Measurements from ENCODE around the gene EIF4E2.
A peak's percentile ranks its signal among the peaks of the same experiment; 100 is the strongest.
"Not testable (repeated sequence)": the region's sequence is repeated elsewhere in the genome, so short reads cannot be mapped to it uniquely, and the experiment has no call there.

Gene EIF4E2

DNA sequence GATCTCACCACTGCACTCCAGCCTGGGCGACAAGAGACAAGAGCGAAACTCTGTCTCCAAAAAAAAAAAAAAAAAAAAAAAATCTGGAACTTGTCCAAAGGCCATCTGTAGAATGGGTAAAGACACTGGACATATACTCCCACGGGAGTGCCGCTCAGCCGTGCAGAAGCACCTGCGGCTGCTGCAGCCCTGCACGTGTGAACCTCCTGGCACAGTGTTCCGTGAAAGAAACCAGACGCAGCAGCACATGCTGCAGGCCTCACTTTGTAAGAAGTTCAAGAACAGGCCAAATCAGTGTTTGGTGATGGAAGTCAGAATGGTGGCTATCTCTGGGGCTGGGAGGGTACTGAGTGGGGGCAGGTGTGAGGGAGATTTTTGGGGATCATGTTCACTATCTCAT lies 18.1 kb upstream of the EIF4E2 start:
- Histone ChIP-seq H3K9ac (ENCODE audit: low read depth, low read length) (no peak overlapping the region), H3K36me3 (ENCODE audit: insufficient read depth, low read length) (no peaks in the 10 kb centered on the region), H3K4me2 (ENCODE audit: low read length) (no peak overlapping the region), H3K9me3 (replicated peaks; ENCODE audit: low read length) (peaks cover 5% of the 10 kb centered on the region), H3K27me3 (ENCODE audit: control insufficient read depth, insufficient read depth, low read length) (no peaks in the 10 kb centered on the region), H3K4me1 (ENCODE audit: control insufficient read depth, insufficient read depth, low read length) (peaks cover 10% of the 10 kb centered on the region), H3K4me3 (ENCODE audit: low read length) (no peak overlapping the region)

DNA sequence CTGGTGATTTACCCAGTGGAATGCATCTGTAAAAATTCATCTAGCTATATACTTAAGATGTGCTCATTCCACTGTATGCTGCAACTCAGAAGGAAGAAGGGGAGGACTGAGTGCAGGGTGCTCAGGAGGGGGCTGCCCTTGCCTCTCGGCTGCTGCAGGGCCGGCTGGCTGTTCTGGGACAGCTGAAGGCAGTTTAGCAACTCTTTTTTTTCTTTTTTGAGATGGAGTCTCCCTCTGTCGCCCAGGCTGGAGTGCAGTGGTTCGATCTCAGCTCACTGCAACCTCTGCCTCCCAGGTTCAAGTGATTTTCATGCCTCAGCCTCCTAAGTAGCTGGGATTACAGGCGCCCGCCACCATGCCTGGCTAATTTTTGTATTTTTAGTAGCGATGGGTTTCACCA lies 17.7 kb upstream of the EIF4E2 start:
- H3K9me3 ChIP-seq (replicated peaks; ENCODE audit: low read length); H3K9ac ChIP-seq (ENCODE audit: low read depth, low read length); H3K36me3 ChIP-seq (ENCODE audit: insufficient read depth, low read length); H3K4me1 ChIP-seq (ENCODE audit: control insufficient read depth, insufficient read depth, low read length); H3K4me2 ChIP-seq (ENCODE audit: low read length); H3K4me3 ChIP-seq (ENCODE audit: low read length); H3K27me3 ChIP-seq (ENCODE audit: control insufficient read depth, insufficient read depth, low read length): not testable (repeated sequence)

DNA sequence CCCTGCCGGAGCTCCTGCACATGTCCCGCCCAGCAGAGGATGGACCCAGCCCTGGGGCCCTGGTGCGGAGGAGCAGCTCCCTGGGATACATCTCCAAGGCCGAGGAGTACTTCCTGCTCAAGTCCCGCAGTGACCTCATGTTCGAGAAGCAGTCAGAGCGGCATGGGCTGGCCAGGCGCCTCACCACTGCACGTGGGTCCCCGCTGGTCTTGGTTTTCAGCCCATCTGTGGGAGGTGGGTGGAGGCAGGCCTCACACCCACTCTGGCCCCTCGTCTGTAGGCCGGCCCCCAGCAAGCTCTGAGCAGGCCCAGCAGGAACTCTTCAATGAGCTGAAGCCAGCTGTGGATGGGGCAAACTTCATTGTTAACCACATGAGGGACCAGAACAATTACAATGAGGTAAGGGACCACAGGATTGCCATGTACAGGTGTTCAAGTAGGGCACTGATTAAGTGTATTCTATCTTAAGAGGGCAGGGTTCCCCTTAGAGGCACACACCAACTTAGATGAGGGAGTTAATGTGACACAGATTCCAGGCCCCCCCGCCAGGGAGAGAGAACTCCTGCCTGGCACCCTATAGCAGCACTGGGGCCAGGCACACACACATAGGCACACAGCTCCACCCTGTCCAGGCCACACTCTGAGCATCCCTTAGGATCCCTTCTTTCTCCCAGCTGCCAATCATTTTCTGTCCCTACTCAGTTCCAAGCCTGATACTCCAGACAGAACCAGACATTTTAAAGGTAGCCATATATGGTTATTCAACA lies 16.4 kb upstream of the EIF4E2 start:
- Histone ChIP-seq H3K9ac (ENCODE audit: low read depth, low read length) (no peak overlapping the region), H3K4me3 (ENCODE audit: low read length) (no peak overlapping the region), H3K9me3 (replicated peaks; ENCODE audit: low read length) (peaks cover 5% of the 10 kb centered on the region)

DNA sequence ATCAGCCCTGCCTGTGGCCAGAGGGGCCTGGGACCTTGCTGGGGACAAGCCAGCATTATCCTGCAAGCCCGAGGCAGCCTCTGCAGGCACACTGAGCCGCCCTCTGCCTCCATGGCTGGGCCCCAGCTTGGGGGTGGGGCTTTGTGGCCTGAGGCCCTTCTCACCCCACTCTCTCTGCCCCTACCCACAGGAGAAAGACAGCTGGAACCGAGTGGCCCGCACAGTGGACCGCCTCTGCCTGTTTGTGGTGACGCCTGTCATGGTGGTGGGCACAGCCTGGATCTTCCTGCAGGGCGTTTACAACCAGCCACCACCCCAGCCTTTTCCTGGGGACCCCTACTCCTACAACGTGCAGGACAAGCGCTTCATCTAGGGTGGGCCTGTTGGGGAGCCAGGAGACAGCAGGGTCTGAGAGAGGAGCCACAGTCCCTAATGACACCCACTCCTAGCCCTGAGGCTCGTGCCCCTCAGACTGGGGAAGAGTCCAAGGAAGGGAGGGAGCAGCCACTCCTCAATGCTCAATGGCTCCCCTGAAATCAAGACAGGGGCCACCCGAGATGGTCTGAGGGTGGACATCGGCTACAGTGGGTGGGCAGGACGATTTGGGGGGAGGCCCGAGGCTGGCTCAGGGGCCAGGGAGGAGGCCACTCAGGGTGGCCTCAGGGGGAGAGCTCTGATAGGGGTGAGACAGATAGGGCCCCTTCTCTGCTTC lies 15.4 kb upstream of the EIF4E2 start:
- Histone ChIP-seq H3K27me3 (ENCODE audit: control insufficient read depth, insufficient read depth, low read length) (peaks cover 6% of the 10 kb centered on the region), H3K4me3 (ENCODE audit: low read length) (no peak overlapping the region), H3K36me3 (ENCODE audit: insufficient read depth, low read length) (no peaks in the 10 kb centered on the region), H3K9me3 (replicated peaks; ENCODE audit: low read length) (peaks cover 5% of the 10 kb centered on the region), H3K4me2 (ENCODE audit: low read length) (no peak overlapping the region), H3K4me1 (ENCODE audit: control insufficient read depth, insufficient read depth, low read length) (peaks cover 10% of the 10 kb centered on the region), H3K9ac (ENCODE audit: low read depth, low read length) (no peak overlapping the region)

More for the DNA sequence above, 16.4 kb upstream of the EIF4E2 start:
- H3K36me3 ChIP-seq (ENCODE audit: insufficient read depth, low read length): no peaks in the 10 kb centered on the region
- H3K4me2 ChIP-seq (ENCODE audit: low read length): no peak overlapping the region
- peaks cover 3% of the 10 kb centered on the region for H3K27me3 ChIP-seq (ENCODE audit: control insufficient read depth, insufficient read depth, low read length)
- H3K4me1 ChIP-seq (ENCODE audit: control insufficient read depth, insufficient read depth, low read length): peaks cover 5% of the 10 kb centered on the region

DNA sequence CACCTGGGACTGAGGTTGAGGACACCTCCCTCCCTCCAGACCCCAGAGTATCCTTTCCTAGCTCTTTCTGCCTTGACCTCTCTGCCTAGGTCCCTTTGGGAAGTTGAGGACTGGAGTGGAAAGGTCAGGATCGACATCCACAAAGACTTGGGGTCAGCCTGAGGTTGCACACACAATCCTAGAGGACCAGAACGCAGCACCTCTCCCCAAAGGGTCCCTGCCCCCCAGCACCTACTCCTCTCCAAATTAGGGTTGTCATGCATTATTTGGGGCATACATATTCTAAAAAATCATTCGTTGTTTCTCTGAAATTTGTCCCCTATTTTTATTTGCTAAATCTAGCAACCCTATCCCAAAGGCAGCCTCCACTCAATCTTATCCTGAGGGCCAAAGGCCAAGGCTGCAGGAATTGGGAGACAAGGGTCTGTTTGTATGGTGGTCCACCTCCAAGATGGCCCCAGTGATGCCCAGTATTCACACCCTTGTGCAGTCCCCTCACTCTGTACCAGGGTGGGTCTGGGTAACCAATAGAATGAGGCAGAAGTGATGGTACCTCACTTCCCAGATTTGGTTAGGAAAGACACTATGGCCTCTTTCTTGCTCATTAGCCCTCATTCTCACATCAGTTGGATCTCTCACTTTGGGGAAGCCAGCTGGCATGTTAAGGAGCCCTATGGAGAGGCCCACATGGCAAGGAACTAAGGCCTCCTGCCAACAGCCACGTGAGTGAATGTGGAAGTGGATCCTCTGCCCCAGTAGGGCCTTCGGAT lies 14.5 kb upstream of the EIF4E2 start:
- peaks cover 10% of the 10 kb centered on the region for H3K4me1 ChIP-seq (ENCODE audit: control insufficient read depth, insufficient read depth, low read length)
- peaks cover 5% of the 10 kb centered on the region for H3K9me3 ChIP-seq (replicated peaks; ENCODE audit: low read length)
- no peak overlapping the region for H3K4me3 ChIP-seq (ENCODE audit: low read length)
- peaks cover 6% of the 10 kb centered on the region for H3K27me3 ChIP-seq (ENCODE audit: control insufficient read depth, insufficient read depth, low read length)
- H3K4me2 ChIP-seq (ENCODE audit: low read length): no peak overlapping the region
- no peak overlapping the region for H3K9ac ChIP-seq (ENCODE audit: low read depth, low read length)
- H3K36me3 ChIP-seq (ENCODE audit: insufficient read depth, low read length): no peaks in the 10 kb centered on the region

DNA sequence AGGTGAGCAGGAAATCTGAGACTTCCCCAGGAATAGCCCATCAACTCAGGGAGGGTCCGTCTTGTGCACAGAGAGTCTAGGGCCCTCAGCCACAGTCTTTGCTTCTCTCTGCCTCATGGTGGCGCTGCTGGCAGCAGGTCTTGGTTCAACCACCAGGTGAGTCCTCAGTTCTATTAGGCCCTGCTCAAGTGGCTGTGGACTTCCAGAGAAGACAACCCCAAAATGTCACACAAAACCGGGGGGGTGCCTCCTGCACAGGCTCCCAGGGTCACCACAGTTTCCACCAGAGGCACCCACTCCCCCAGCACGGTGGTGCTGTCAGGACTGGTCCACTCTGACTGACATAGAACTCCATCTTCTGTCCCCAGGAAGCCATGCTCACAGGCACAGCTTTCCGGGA lies 13.4 kb upstream of the EIF4E2 start:
- Histone ChIP-seq H3K36me3 (ENCODE audit: insufficient read depth, low read length) (no peaks in the 10 kb centered on the region), H3K4me1 (ENCODE audit: control insufficient read depth, insufficient read depth, low read length) (peaks cover 10% of the 10 kb centered on the region), H3K9ac (ENCODE audit: low read depth, low read length) (no peak overlapping the region), H3K4me3 (ENCODE audit: low read length) (no peak overlapping the region), H3K9me3 (replicated peaks; ENCODE audit: low read length) (peaks cover 5% of the 10 kb centered on the region), H3K27me3 (ENCODE audit: control insufficient read depth, insufficient read depth, low read length) (peaks cover 6% of the 10 kb centered on the region), H3K4me2 (ENCODE audit: low read length) (no peak overlapping the region)

DNA sequence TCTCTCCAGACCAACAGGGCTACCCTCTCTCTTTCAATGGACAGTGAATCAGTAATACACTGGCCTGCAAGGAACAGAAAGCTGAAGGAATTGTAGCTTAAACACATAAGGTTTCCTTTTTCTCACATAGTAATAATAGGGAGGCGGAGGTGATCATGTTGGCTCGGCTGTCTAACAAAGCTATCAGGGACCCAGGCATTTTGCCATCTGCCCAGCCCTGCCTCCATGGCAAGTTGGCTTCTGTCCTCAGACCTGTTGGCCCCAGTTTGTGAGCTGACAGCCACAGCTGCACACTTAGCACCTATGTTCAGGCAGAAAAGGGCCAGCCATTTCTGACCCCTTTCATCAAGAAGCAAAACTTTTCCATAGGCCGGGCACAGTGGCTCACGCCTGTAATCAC lies 13.0 kb upstream of the EIF4E2 start:
- H3K27me3 ChIP-seq (ENCODE audit: control insufficient read depth, insufficient read depth, low read length): peaks cover 6% of the 10 kb centered on the region

DNA sequence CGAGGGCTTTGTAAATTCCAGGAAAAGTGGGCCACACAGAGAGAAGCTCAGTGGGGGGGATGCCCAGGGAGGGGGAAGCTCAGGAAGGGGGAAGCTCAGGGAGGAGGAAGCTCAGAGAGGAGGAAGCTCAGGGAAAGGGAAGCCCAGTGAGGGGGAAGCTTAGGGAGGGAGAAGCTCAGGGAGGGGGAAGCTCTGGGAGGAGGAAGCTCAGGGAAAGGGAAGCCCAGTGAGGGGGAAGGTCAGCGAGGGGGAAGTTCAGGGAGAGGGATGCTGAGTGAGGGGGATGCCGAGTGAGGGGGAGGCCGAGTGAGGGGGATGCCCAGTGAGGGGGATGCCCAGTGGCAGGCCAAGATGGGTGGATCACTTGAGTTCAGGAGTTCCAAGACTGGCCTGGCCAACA lies 11.8 kb upstream of the EIF4E2 start:
- no peak overlapping the region for H3K9ac ChIP-seq (ENCODE audit: low read depth, low read length)
- peaks cover 6% of the 10 kb centered on the region for H3K27me3 ChIP-seq (ENCODE audit: control insufficient read depth, insufficient read depth, low read length)
- peaks cover 5% of the 10 kb centered on the region for H3K9me3 ChIP-seq (replicated peaks; ENCODE audit: low read length)
- H3K4me3 ChIP-seq (ENCODE audit: low read length): no peak overlapping the region
- peaks cover 10% of the 10 kb centered on the region for H3K4me1 ChIP-seq (ENCODE audit: control insufficient read depth, insufficient read depth, low read length)
- H3K4me2 ChIP-seq (ENCODE audit: low read length): no peak overlapping the region
- no peaks in the 10 kb centered on the region for H3K36me3 ChIP-seq (ENCODE audit: insufficient read depth, low read length)

More for the DNA sequence above, 13.0 kb upstream of the EIF4E2 start:
- Histone ChIP-seq H3K9ac (ENCODE audit: low read depth, low read length) (no peak overlapping the region), H3K9me3 (replicated peaks; ENCODE audit: low read length) (peaks cover 5% of the 10 kb centered on the region), H3K4me1 (ENCODE audit: control insufficient read depth, insufficient read depth, low read length) (peaks cover 10% of the 10 kb centered on the region), H3K4me2 (ENCODE audit: low read length) (no peak overlapping the region), H3K4me3 (ENCODE audit: low read length) (no peak overlapping the region), H3K36me3 (ENCODE audit: insufficient read depth, low read length) (no peaks in the 10 kb centered on the region)

DNA sequence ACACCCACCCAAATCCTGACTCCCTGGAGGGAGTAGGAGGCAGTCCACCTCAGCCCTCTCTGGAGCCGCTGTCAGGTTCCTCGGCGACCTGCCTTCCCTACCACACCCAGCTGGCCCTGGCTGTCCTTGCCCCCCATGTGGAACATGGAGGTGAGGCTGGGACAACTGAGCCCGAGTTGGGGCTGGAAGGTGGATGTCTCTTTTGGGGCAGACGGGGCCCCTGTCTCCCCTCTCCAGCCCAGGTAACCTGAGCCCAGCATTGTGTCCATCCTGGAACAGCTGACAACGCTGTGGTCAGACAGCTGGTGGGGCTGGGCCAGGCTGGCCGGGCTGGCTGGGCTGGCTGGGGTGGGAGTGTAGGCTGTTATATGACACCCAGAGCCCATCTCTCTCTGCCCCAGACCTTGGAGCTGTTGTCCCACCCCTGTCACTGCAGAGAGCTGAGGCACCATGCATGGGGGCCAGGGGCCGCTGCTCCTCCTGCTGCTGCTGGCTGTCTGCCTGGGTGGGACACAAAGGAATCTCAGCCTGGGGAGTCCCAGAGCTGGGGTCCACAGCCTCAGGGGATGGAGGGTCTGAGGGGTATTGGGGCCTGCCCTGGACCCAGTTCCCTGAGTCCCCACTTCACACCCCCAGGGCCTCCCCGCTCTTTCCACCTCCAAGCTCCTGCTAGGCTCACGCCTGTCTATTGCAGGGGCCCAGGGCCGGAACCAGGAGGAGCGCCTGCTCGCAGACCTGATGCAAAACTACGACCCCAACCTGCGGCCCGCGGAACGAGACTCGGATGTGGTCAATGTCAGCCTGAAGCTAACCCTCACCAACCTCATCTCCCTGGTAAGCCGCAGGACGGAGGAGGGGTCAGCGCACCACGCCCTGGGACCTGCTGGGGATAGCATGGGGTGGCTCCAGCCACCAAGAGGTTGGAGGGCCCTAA lies 10.9 kb upstream of the EIF4E2 start, which contains the start of gene CHRNG:
CHRNG (plus strand) TSS at position 395 of the 934 bp plus-strand sequence; CDS start at position 451, 56 bp downstream.
- H3K27me3 ChIP-seq (ENCODE audit: control insufficient read depth, insufficient read depth, low read length): peaks cover 6% of the 10 kb centered on the region
- H3K4me3 ChIP-seq (ENCODE audit: low read length): no peak within 1 kb of the TSS
- H3K36me3 ChIP-seq (ENCODE audit: insufficient read depth, low read length): no peaks in the 10 kb centered on the region
- no peak within 1 kb of the TSS for H3K9ac ChIP-seq (ENCODE audit: low read depth, low read length)
- peaks cover 5% of the 10 kb centered on the region for H3K9me3 ChIP-seq (replicated peaks; ENCODE audit: low read length)
- peaks cover 10% of the 10 kb centered on the region for H3K4me1 ChIP-seq (ENCODE audit: control insufficient read depth, insufficient read depth, low read length)
- H3K4me2 ChIP-seq (ENCODE audit: low read length): peak within 1 kb of the TSS; percentile 49

DNA sequence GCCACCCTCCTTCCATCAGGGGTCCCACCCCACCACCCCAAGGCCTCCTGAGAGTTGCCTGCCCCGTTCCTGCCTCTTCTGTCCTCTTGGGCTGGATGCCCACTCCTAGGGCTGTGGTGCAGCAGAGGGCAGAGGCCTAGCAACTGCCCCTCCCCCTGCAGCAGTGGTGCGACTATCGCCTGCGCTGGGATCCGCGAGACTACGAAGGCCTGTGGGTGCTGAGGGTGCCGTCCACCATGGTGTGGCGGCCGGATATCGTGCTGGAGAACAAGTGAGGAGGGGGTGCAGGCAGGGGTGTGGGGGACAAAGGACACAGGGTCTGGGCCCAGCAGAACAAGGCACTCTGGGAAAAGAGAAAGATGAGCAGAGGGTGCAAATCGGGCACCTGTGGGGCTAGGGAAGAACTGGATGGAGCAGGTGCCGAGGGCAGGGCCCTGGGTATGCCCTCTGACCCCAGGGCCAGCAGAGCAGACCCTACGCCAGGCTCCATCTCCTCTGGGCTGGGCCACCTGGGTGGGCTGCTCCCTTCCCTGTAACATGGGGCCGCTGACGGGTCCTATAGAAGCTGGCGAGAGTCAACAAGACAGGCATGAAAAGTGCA lies 9.9 kb upstream of the EIF4E2 start:
- Histone ChIP-seq H3K4me3 (ENCODE audit: low read length) (no peak overlapping the region), H3K9me3 (replicated peaks; ENCODE audit: low read length) (peaks cover 5% of the 10 kb centered on the region), H3K27me3 (ENCODE audit: control insufficient read depth, insufficient read depth, low read length) (peaks cover 6% of the 10 kb centered on the region), H3K4me1 (ENCODE audit: control insufficient read depth, insufficient read depth, low read length) (peaks cover 10% of the 10 kb centered on the region), H3K9ac (ENCODE audit: low read depth, low read length) (no peak overlapping the region), H3K36me3 (ENCODE audit: insufficient read depth, low read length) (no peaks in the 10 kb centered on the region), H3K4me2 (ENCODE audit: low read length) (no peak overlapping the region)
